22Rv1 (cell line): ENCODE data around the gene ADAP1.

Experiments used
- H3K27ac ChIP-seq: fragments of 450-650 bp; 2 replicates; pipeline ENCODE4 v1.5.1; 2017
- CTCF ChIP-seq: fragments of 450-650 bp; IDR thresholded peaks from 2 replicates; pipeline ENCODE4 v1.5.1; 2017; ENCODE audit warnings: mild to moderate bottlenecking
- ZFX ChIP-seq: fragments of 450-650 bp; IDR thresholded peaks from 2 replicates; pipeline ENCODE4 v1.6.1; 2017; ENCODE audit warnings: antibody characterized with exemption, borderline replicate concordance

The ADAP1 gene

DNA sequence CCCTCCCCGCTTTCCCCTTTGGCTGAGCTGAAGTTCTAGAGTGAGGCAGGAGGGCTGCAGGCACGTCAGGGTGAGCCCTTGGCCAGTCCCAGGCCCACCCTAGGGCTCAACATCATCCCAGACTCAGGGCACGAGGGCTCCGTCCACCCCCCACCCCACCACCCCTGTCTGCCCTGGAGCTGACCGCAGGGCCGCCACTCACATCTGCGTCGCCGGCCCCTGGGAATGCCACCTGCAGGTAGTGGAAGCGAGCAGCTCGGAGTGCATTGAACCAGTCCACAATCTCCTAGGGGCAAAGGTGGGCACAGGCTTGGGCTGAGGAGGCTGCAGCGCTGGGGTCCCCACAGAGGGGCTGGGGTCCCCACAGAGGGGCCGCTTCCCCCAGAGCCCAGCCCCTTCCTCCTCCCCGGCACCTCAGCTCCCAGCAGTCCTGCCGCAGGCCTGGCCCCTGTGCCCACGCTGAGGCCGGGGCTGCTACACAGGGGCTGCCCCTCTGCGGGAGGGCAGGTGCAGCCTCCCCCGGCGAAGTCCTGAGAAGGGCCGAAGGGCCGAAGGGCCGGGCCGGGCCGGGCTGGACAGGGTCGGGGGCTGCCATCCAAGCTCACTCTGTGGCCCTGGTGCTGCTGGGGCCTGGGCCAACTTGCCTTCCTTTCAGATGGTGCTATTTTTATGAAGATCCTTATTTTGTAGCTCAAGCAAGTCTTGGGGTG is 54.0 kb downstream of the ADAP1 start:
- TF ChIP-seq ZFX (no peak), CTCF (no peak)
- H3K27ac ChIP-seq, result no peak overlapping the region

- TF ChIP-seq ZFX (no peak), CTCF (no peak)
- H3K27ac ChIP-seq, result no peak overlapping the region
These were observed 54.7 kb downstream of the ADAP1 start for GRCh38 chr7:899806-900205.

DNA sequence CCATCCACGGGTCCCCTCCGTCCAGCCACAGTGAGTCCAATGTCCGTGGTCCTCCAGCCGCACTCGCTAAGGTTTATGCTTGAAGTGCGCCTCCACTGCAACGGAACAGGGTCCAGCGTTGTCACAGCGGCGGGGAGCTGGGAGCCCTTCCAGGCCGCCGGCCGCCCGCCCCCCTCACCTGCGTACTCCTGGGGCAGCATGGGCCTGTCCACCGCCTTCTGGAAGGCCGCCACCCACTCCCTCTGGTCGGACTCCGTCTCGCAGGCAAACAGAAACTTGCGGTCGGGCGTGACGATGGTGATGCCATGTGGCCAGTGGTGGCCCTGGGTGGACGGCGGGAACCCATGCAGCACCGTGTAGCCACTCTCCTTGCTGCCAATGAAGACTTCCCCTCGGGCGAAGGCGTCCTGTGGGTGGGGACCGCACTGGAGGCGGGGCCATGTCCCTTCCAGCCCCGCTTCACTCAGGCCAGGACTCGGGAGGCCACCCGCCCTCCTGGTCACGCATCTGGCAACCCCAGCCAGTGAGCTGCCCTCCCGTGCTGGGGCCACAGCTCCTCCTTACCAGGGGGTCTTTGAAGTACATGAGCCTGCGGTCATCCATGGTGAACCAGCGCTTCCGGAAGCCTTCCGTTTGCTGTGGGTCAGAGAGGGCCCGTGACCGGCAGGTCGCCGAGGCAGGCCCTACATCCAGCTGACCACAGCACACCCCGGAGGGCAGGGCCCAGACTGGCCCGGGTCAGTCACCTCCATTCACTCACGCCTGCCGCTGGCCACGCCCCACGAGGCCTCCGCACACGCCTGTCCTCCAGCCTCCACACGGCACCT is 55.4 kb downstream of the ADAP1 start:
- H3K27ac ChIP-seq, result no peak overlapping the region
- TF ChIP-seq ZFX, result no peak
- TF ChIP-seq CTCF, result no peak

GRCh38 chr7:898460-898854 is 56.0 kb downstream of the ADAP1 start:
- TF ChIP-seq ZFX (no peak), CTCF (no peak)
- no peak overlapping the region for H3K27ac ChIP-seq

DNA sequence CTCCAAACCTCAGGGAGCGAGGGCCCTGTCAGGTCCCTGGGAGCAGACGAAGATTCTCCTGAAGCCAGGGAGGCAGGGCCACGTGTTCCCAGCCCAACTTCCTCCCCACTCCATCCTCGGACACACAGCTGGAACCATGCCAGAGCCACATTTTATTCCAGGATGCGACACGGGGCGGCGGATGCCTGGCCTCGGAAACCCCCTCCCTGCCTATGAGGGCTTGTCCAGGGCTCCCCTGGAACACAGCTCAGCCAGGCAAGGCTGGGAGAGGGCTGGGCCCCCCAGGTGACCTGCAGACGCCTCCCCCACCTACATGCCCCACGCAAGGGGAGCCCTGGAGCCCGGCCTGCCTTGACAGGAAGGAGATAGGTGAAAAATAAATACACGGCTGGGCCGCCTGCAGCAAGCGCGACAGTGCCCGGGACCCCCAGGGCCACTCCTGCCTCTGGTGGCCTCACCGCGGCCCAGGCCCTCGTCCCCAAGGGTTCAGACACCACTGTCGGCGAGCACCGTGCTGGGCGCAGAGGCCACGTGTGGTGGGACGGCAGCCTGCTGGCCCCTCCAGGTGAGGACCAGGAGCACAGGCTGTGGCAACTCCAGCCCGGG is 56.6 kb downstream of the ADAP1 start:
- TF ChIP-seq ZFX (no peak), CTCF (no peak)
- no peak overlapping the region for H3K27ac ChIP-seq

DNA sequence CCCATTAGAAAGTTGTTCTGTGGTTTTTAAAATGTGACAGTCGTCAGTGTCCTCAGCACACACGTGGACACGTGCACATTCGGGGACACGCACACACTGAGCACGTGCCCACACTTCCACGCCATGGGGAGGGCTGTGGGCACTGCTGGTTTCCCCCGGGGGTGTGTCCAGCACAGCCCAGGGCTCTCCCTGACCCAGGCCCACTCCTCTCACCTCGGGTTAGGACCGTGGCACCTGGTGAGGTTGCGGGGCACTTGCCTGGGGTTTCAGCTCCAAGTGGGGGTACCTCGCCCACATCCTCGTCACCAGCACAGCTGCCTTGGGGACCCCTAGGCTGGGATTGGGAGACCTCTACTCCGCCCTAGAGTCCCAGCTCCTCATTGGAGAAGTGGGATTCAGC is 57.4 kb downstream of the ADAP1 start:
- TF ChIP-seq ZFX, result no peak
- no peak for TF ChIP-seq CTCF
- H3K27ac ChIP-seq, result no peak overlapping the region
